NOMO-1 treated with DMSO at 0.1 percent for 48 hours (cell line): ENCODE data around the gene AFF3.
A peak's percentile ranks its signal among the peaks of the same experiment; 100 is the strongest.
"Not testable (repeated sequence)": the region's sequence is repeated elsewhere in the genome, so short reads cannot be mapped to it uniquely, and the experiment has no call there.

ENCODE experiments used
- DNase-seq: peaks from one replicate; lab custom pipeline; 2025; ENCODE audit not compliant: unreplicated experiment; lab: John Stamatoyannopoulos, UW

AFF3 gene

DNA sequence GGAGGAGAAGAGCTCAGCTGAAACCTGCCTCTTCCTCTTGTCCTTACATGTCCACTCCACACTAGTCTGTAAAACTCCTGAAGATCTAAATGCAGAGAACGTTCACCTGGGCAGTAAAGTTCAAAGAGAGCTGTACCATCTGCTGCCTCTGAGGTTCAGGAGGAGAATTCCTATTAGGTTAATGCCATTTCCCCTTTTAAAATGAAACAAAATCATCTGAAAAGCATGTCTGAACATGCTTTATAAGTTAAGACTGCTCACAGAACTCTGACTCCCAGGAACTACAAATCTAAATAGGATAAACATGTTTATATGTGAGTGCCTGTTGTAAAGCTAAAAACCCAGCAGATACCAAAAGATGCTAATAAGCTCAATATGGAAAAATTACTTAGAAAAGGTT lies 164.4 kb downstream of the AFF3 start:
- DNase-seq = no peak

DNA sequence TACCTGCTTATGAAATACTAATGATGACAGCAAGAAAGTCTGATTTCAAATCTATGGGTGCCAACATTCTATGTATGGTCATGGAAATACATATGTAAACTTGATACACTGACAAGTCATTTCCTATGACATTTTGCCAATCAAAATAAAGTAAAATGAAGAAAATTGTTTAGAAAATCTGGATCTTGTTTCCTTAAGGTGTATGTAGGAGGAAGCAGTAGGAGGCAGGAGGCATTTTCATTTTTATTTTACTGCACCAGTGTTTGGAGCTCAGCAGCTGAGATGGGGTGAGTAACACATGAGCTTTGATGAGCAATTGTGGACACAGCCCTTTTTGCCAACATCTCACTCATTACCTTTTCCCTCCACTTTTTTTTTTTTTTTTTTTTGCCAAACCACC lies 167.0 kb downstream of the AFF3 start:
- no peak for DNase-seq

- DNase-seq = no peak
Measured at GRCh38 chr2:99974682-99975375, 167.6 kb downstream of the AFF3 start.

DNA sequence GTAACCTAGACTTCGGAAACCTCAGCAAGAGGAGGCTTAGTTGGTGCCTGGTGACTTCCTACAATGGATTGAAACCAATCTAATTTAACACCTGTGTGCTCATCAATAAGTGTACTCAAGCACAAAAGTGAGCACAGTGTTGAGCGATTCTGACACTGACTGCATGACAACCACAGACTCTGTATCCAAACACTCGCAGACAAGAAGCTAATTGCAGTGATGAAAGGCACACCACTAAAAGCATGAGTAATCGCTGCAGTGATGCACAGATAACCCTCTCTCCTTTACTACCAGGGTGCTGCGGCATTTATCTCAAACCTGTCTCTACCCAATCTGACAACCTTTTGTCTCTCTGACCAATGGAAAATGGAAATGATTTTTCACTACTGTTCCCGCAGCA lies 168.1 kb downstream of the AFF3 start:
- no peak for DNase-seq

DNA sequence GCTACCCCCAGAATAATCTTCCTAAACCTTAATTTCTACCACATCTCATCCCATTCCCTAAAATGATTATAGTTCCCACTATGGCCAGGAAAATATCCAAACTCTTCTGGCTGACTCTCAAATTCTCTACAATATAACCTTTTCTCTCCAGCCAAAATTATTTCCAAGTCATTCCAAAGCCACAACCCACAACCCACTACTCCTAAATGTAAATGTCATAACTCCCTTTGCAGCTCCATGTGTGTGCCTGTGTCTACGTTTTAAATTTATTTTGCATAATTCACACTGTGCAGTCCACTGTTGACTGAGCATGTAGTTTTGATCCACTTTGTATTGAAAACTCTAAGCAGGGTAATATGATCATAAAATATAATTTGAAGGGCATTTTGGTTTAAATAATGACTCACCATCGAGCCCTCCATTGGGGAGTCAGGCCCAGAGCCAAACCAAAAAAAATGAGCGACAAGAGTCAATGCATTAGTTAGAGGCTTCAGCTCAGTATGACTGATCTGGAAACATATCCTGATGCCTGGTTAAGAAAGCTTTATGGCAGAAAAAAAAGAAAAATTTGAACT lies 171.0 kb downstream of the AFF3 start:
- no peak for DNase-seq

- peak; percentile 60 for DNase-seq
Measured at GRCh38 chr2:99970292-99970868, 172.0 kb downstream of the AFF3 start.

DNA sequence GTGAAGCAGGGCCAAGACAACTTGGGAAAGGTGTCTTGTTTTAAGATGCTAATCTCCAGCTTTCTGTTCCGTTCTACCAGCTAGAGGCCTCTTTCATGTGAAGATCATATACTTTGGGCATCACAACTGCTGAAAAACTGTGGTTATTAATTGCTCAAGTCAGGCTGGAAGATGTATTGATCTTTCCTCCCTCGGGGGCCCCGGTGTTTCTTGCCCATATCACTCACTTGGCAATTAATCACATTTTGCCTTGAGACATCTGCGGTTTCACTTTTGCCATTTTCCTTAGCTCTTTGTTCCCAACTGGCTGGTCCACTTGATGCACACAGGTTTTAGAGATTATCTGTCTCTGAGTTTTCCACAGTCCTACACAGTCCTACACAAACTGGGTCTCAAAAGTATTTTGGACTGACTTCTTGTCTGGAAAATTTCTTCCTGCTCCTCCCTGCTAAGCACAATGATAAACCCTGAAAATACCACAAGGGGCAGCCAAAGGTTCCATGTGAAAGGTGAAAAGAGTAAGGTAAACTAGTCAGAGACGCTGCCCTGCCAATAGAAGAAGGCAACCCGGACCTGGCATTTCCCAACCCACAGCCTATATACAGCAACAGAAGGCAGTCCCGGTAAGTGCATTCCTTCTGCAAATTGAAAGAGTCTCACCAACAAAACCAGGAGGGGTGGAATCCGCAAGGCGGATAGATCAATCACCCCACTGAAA lies 181.0 kb downstream of the AFF3 start:
- DNase-seq = no peak

- no peak for DNase-seq
Measured at GRCh38 chr2:99960790-99961189, 181.6 kb downstream of the AFF3 start.

- no peak for DNase-seq
Measured at GRCh38 chr2:99960291-99960690, 182.1 kb downstream of the AFF3 start.

DNA sequence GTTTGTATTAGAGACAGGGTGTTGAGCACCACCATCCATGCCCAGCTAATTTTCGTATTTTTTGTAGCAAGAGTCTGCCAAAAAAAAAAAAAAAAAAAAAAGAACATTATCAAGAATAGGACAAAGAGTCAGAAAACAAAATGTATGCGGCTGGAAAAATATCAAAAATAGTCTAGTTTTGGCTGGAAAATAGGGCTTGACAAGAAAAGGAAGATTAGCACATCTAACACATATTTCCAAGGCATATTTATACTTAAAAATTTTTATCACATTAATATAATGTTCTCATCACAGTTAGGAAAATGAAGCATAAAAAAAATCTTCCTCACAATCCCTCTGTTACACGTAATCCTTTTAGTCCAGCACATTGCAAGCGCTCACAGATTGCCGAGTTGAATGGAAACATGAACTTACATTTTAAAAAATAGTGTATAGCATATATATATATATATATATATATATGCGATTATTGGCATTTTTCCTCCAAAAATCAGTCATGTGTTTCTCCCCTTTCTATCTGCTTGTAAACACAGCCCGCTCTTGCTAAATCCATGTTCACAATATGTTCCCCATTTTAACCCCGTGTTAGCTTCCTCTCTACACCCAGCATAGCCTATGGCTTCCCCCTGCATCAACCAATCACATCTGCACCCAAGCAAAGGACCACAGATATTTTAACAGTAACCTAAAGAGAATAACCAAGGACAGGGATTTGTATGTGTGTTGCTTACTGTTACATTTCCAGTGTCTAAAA lies 183.0 kb downstream of the AFF3 start:
- DNase-seq = peak; percentile 54

GRCh38 chr2:99957332-99958133 lies 184.9 kb downstream of the AFF3 start:
- no peak for DNase-seq

DNA sequence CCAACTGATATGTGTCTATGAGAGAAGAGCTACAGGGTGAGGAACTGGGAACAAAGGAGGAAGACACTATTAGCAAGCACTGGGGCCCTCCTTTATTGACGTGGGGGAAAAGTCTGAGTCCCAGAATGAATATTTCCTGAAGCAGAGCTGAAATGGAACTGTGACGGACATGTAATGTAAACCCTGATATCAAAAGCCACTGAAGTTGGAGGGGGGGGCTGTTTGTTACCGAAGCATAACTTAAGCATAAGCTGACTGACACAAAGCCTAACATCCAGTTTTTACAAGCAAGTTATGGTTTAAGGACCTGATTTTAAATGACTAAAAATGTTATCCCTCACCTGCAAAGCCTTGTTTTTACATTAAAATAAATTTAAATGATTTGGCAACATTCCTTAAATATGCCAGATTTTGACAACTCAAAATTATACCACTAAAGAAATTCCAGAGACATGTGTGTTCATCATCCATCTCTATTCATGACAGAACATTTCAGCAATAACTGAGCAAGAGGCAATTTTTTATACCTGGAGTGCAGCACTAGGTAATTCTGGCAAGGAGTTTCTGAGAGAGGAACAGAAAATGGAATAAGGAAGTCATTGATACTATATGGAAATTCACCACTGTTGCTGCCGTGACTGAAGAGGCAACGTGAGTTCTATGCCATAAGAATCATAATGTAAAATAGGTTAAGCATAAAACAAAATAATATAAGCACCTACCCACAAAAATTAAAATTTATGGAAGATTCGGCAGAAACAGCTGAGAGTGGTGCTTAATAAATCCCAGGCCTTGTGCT lies 186.0 kb downstream of the AFF3 start:
- DNase-seq = peak; percentile 74

DNA sequence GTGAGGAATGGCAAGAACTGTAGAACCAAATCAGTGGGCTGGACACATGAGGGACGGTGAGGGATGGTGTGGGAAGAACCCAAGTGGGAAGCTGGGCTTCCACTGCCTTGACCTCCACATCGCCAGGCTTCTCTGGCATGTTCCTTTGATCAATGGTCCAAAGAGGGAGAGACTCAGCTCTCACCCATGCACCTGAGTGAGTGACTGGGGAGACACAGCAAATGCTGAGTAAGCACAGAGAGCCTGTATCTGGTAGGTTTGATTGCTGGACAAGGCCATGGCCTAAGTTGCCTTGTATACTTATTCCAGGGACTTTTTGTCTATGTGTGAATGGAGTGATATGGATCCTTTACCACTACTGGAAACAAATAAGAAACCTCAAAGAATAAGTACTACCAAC lies 188.6 kb downstream of the AFF3 start:
- no peak for DNase-seq

GRCh38 chr2:99949963-99950362 lies 192.4 kb downstream of the AFF3 start:
- no peak for DNase-seq

DNA sequence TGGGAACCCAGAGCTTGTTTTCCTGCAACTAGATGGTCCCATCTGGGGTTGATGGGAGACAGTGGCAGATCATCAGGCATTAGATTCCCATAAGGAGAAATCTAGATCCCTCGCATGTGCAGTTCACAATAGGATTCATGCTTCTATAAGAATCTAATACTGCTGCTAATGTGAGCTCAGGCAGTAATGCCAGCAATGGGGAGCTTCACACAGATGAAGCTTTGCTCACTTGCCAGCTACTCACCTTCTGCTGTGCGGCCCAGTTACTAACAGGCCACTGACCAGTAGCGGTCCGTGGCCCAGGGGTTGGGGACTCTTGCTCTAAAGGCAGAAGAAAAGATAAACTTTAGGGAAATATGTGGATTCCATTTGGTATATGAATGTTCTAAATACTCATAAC lies 192.9 kb downstream of the AFF3 start:
- no peak for DNase-seq

GRCh38 chr2:99948010-99948409 lies 194.4 kb downstream of the AFF3 start:
- DNase-seq = no peak

GRCh38 chr2:99947366-99947765 lies 195.0 kb downstream of the AFF3 start:
- DNase-seq = not testable (repeated sequence)

- no peak for DNase-seq
Measured at GRCh38 chr2:99944019-99944418, 198.4 kb downstream of the AFF3 start.

- no peak for DNase-seq
Measured at GRCh38 chr2:99942561-99943347, 199.6 kb downstream of the AFF3 start.
